ENCODE results near the gene BEST1. TPM values are rescaled to one million over a fixed set of nuclear protein-coding genes. Genes with fewer than 3 reads are reported as not detected.

The BEST1 gene
- total RNA-seq, 4 donors from 2014 or later, result 0.40 to 3.7 (median 2.6) TPM

GRCh38 chr11:61925736-61926135, 24.4 kb upstream of the BEST1 start:
- peaks cover 11% of the 10 kb centered on the region for H3K27me3 ChIP-seq
- H3K27ac ChIP-seq, result no peak overlapping the region
- no peak for DNase-seq
- H3K4me1 ChIP-seq, result peaks cover 0 to 16% (median 2%) of the 10 kb centered on the region in 4 donors
- TF ChIP-seq POLR2AphosphoS5 (IDR thresholded peaks at IDR 0.05), result no peak
- no peak for TF ChIP-seq CTCF (IDR thresholded peaks at IDR 0.05)
- TF ChIP-seq EP300 (IDR thresholded peaks at IDR 0.05; ENCODE audit: low read depth), result no peak
- no peak for TF ChIP-seq POLR2A (IDR thresholded peaks at IDR 0.05)
- H3K9me3 ChIP-seq, result no peaks in the 10 kb centered on the region
- no peaks in the 10 kb centered on the region for H3K36me3 ChIP-seq
- no peak overlapping the region for H3K4me3 ChIP-seq
- 85% methylated on average over 2 of the region's 2 CpGs for WGBS, 2 donors (ENCODE audit: low coverage in 1 of 2)
- intact Hi-C loops (cut with DNase I; ENCODE audit: low total_unique reads) (no loop called here), in situ Hi-C loops (cut with MboI; ENCODE audit: low pct_ligation_motif_present in 1 of 4, low pct_unique_long_range_greater_than_20kb in 1 of 4, low sequenced_read_pairs in 3 of 4) (no loop called here)

- H3K27ac ChIP-seq, result no peak overlapping the region
- in situ Hi-C loops (cut with MboI; ENCODE audit: low pct_ligation_motif_present in 1 of 4, low pct_unique_long_range_greater_than_20kb in 1 of 4, low sequenced_read_pairs in 3 of 4), result no loop called here
- DNase-seq, result no peak
- peaks cover 6% of the 10 kb centered on the region for H3K27me3 ChIP-seq
- TF ChIP-seq POLR2AphosphoS5 (IDR thresholded peaks at IDR 0.05), result no peak
- no peak for TF ChIP-seq CTCF (IDR thresholded peaks at IDR 0.05)
- no peak for TF ChIP-seq EP300 (IDR thresholded peaks at IDR 0.05; ENCODE audit: low read depth)
- no peak for TF ChIP-seq POLR2A (IDR thresholded peaks at IDR 0.05)
- intact Hi-C loops (cut with DNase I; ENCODE audit: low total_unique reads), result no loop called here
- H3K36me3 ChIP-seq, result no peaks in the 10 kb centered on the region
- 95 to 100% methylated on average over 1 to 3 of the region's 3 CpGs for WGBS, 2 donors (ENCODE audit: low coverage in 1 of 2)
- peaks cover 0 to 16% (median 2%) of the 10 kb centered on the region in 4 donors for H3K4me1 ChIP-seq
- no peaks in the 10 kb centered on the region for H3K9me3 ChIP-seq
- H3K4me3 ChIP-seq, result no peak overlapping the region
Observed at GRCh38 chr11:61926235-61926634, 23.9 kb upstream of the BEST1 start.

GRCh38 chr11:61927501-61927900, 22.6 kb upstream of the BEST1 start:
- no peak for TF ChIP-seq CTCF (IDR thresholded peaks at IDR 0.05)
- no peak for TF ChIP-seq POLR2A (IDR thresholded peaks at IDR 0.05)
- TF ChIP-seq EP300 (IDR thresholded peaks at IDR 0.05; ENCODE audit: low read depth), result no peak
- no peak for TF ChIP-seq POLR2AphosphoS5 (IDR thresholded peaks at IDR 0.05)
- in situ Hi-C loops (cut with MboI; ENCODE audit: low pct_ligation_motif_present in 1 of 4, low pct_unique_long_range_greater_than_20kb in 1 of 4, low sequenced_read_pairs in 3 of 4) (no loop called here), intact Hi-C loops (cut with DNase I; ENCODE audit: low total_unique reads) (no loop called here)
- Histone ChIP-seq H3K9me3 (no peaks in the 10 kb centered on the region), H3K27ac (no peak overlapping the region), H3K27me3 (no peaks in the 10 kb centered on the region), H3K36me3 (no peaks in the 10 kb centered on the region), H3K4me3 (no peak overlapping the region), H3K4me1 (peaks cover 0 to 15% (median 2%) of the 10 kb centered on the region in 4 donors)
- WGBS, 2 donors (ENCODE audit: low coverage in 1 of 2), result 100% methylated on average over 1 of the region's 1 CpG
- DNase-seq, result no peak

GRCh38 chr11:61928606-61929005, 21.5 kb upstream of the BEST1 start:
- DNase-seq, result no peak
- H3K27ac ChIP-seq, result no peak overlapping the region
- in situ Hi-C loops (cut with MboI; ENCODE audit: low pct_ligation_motif_present in 1 of 4, low pct_unique_long_range_greater_than_20kb in 1 of 4, low sequenced_read_pairs in 3 of 4) (no loop called here), intact Hi-C loops (cut with DNase I; ENCODE audit: low total_unique reads) (no loop called here)
- H3K9me3 ChIP-seq, result no peaks in the 10 kb centered on the region
- peaks cover 0 to 4% (median 0%) of the 10 kb centered on the region in 4 donors for H3K4me1 ChIP-seq
- no peaks in the 10 kb centered on the region for H3K36me3 ChIP-seq
- no peak for TF ChIP-seq EP300 (IDR thresholded peaks at IDR 0.05; ENCODE audit: low read depth)
- TF ChIP-seq POLR2AphosphoS5 (IDR thresholded peaks at IDR 0.05), result no peak
- TF ChIP-seq CTCF (IDR thresholded peaks at IDR 0.05), result no peak
- no peak for TF ChIP-seq POLR2A (IDR thresholded peaks at IDR 0.05)
- no peaks in the 10 kb centered on the region for H3K27me3 ChIP-seq
- H3K4me3 ChIP-seq, result no peak overlapping the region
